ENCODE measurements around the gene APOM.

DNA sequence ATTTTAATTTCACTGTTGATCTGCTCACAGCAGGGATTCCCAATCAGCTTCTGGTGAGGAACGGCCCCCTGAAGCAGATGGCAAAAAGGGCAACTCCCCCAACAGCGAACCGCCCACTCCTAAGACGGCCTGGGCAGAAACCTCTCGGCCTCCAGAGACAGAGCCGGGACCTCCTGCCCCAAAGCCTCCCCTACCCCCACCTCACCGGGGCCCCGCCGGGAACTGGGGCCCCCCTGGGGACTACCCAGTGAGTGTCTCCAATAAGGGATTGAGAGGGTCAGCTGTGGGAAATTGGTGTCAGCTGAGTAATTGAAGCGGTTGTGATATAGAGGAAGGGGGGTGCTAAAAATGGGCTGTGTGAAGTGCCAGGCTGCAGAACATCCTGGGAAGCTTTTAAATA, 28.7 kb upstream of the APOM start:
- TF ChIP-seq, protein P1, sequence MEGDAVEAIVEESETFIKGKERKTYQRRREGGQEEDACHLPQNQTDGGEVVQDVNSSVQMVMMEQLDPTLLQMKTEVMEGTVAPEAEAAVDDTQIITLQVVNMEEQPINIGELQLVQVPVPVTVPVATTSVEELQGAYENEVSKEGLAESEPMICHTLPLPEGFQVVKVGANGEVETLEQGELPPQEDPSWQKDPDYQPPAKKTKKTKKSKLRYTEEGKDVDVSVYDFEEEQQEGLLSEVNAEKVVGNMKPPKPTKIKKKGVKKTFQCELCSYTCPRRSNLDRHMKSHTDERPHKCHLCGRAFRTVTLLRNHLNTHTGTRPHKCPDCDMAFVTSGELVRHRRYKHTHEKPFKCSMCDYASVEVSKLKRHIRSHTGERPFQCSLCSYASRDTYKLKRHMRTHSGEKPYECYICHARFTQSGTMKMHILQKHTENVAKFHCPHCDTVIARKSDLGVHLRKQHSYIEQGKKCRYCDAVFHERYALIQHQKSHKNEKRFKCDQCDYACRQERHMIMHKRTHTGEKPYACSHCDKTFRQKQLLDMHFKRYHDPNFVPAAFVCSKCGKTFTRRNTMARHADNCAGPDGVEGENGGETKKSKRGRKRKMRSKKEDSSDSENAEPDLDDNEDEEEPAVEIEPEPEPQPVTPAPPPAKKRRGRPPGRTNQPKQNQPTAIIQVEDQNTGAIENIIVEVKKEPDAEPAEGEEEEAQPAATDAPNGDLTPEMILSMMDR (IDR thresholded peaks at IDR 0.05) = no peak
- TF ChIP-seq POLR2A (IDR thresholded peaks at IDR 0.05) = no peak

Measured in testis (tissue), 2 donors.